ENCODE measurements around the gene SNRPA.

SNRPA gene

DNA sequence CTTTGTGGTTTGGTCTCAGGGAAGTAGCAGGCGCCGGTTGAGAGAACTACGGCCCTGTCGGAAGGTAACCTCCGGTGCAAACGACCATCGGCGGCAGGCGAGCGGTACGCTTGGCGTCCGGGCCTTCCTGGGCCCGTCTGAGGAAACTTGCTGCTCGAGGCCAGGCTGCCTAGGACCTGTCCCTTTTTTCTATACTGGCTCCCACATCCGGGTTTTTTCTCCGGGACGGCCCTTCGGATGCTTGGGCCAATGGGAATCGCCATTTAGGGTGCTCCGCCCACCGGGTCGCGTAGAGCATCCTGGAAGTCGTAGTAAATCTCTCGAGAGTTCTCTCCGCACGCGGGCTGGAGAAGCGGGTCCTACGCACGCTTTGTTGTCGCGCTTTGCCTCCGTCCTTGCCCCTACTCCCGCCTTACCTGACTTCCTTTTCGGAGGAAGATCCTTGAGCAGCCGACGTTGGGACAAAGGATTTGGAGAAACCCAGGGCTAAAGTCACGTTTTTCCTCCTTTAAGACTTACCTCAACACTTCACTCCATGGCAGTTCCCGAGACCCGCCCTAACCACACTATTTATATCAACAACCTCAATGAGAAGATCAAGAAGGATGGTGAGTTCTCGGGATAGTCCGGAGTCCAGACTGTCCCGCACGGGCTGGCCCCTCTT lies at the start of gene SNRPA:
Gene SNRPA (plus strand): TSS at position 330 of the 664 bp plus-strand sequence. CDS start 206 bp downstream, at position 536.
- no peaks in the 10 kb centered on the region for H3K27me3 ChIP-seq (ENCODE audit: low read length)
- no peaks in the 10 kb centered on the region for H3K9me3 ChIP-seq (ENCODE audit: insufficient read depth, low read length)
- H3K4me2 ChIP-seq (ENCODE audit: low read depth, low read length, poor library complexity, severe bottlenecking) = peak within 1 kb of the TSS; percentile 94
- H3F3A ChIP-seq (ENCODE audit: insufficient read depth) = no peaks in the 10 kb centered on the region
- no peaks in the 10 kb centered on the region for H3K9me2 ChIP-seq (replicated peaks; ENCODE audit: insufficient read depth, low read length)
- peaks cover 6% of the 10 kb centered on the region for H3K36me3 ChIP-seq (ENCODE audit: low read length)
- TF ChIP-seq EZH2phosphoT487 (conservative IDR thresholded peaks at IDR 0.05; ENCODE audit: low read length) = no peak
- TF ChIP-seq, protein P1, sequence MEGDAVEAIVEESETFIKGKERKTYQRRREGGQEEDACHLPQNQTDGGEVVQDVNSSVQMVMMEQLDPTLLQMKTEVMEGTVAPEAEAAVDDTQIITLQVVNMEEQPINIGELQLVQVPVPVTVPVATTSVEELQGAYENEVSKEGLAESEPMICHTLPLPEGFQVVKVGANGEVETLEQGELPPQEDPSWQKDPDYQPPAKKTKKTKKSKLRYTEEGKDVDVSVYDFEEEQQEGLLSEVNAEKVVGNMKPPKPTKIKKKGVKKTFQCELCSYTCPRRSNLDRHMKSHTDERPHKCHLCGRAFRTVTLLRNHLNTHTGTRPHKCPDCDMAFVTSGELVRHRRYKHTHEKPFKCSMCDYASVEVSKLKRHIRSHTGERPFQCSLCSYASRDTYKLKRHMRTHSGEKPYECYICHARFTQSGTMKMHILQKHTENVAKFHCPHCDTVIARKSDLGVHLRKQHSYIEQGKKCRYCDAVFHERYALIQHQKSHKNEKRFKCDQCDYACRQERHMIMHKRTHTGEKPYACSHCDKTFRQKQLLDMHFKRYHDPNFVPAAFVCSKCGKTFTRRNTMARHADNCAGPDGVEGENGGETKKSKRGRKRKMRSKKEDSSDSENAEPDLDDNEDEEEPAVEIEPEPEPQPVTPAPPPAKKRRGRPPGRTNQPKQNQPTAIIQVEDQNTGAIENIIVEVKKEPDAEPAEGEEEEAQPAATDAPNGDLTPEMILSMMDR (IDR thresholded peaks at IDR 0.05; ENCODE audit: insufficient read depth, low read length, poor library complexity, severe bottlenecking) = no peak
- H2AFZ ChIP-seq (ENCODE audit: low read depth, low read length, severe bottlenecking) = peak within 1 kb of the TSS; percentile 23
- peaks cover 49% of the 10 kb centered on the region for H3K79me2 ChIP-seq (ENCODE audit: insufficient read depth, low read length)
- H4K20me1 ChIP-seq (ENCODE audit: low read depth, low read length) = peaks cover 9% of the 10 kb centered on the region; the same call in 1 of the 2 replicates
- H3K9ac ChIP-seq (ENCODE audit: low read length) = peak within 1 kb of the TSS; percentile 84
- peak within 1 kb of the TSS; percentile 91 for H3K27ac ChIP-seq (ENCODE audit: low read depth, low read length)
- H3K4me3 ChIP-seq (ENCODE audit: insufficient read depth, low read length, poor library complexity, severe bottlenecking) = peak within 1 kb of the TSS; percentile 70

DNA sequence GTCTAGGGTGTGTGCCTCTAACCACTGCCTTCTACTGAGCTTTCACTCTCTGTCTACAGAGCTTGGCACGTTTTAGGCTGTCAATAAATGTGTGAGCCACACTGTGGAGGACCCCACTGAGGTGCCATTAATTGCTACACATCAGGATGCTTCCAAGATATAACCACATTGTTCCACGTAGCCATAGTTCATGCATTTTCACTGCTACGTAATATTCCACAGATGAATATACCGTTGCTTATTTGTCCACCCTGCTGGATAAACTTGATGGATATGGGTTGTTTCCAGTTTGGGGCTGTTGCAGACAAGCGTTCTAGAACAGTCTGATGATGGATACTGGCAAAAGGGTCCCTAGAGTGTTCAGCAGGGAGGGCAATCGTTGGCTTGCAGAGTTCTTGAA lies 49.2 kb upstream of the SNRPA start:
- H3K9ac ChIP-seq (ENCODE audit: low read length) = no peak overlapping the region
- no peaks in the 10 kb centered on the region for H4K20me1 ChIP-seq (ENCODE audit: low read depth, low read length)
- no peak overlapping the region for H3K4me2 ChIP-seq (ENCODE audit: low read depth, low read length, poor library complexity, severe bottlenecking)
- no peak overlapping the region for H3K4me3 ChIP-seq (ENCODE audit: insufficient read depth, low read length, poor library complexity, severe bottlenecking)
- H3F3A ChIP-seq (ENCODE audit: insufficient read depth) = no peaks in the 10 kb centered on the region
- no peaks in the 10 kb centered on the region for H3K9me2 ChIP-seq (replicated peaks; ENCODE audit: insufficient read depth, low read length)
- H3K27me3 ChIP-seq (ENCODE audit: low read length) = no peaks in the 10 kb centered on the region
- H3K9me3 ChIP-seq (ENCODE audit: insufficient read depth, low read length) = no peaks in the 10 kb centered on the region
- no peak overlapping the region for H3K27ac ChIP-seq (ENCODE audit: low read depth, low read length)
- H3K79me2 ChIP-seq (ENCODE audit: insufficient read depth, low read length) = no peaks in the 10 kb centered on the region
- no peak overlapping the region for H2AFZ ChIP-seq (ENCODE audit: low read depth, low read length, severe bottlenecking)
- no peak for TF ChIP-seq EZH2phosphoT487 (conservative IDR thresholded peaks at IDR 0.05; ENCODE audit: low read length)
- TF ChIP-seq, protein P1 (IDR thresholded peaks at IDR 0.05; ENCODE audit: insufficient read depth, low read length, poor library complexity, severe bottlenecking) = no peak
- H3K36me3 ChIP-seq (ENCODE audit: low read length) = no peaks in the 10 kb centered on the region

DNA sequence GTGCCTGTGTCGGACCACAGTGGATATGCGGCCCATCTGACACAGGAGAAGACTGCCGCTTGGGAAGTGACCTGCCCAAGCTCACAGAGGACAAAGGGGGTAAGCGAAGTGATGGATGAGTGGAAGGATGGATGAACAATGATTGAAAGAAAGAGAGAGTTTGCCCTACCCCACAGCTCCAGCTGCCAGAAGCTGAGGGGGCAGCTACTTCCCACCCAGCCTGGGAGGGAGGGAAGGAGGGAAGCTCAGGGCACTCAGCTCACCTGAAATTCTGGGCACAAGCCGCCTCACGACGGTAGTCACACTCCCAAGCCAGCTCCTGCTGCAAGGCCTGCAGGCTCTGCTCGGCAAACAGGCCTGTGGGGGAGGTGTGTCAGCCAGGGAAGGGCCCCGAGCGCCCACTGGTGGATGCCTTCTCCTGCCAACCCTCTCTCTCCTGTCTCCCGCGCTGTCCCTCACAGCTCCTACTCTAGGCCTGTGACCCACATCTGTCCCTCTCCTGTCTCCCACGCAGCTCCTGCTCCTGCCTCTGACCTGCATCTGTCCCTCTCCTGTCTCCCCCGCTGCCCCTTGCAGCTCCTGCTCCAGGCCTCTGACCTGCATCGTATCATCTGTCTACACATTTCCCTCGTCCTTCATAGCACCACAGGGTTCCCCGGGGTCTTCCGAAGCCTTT lies 48.5 kb upstream of the SNRPA start:
- H3K4me2 ChIP-seq (ENCODE audit: low read depth, low read length, poor library complexity, severe bottlenecking) = no peak overlapping the region
- no peaks in the 10 kb centered on the region for H3K36me3 ChIP-seq (ENCODE audit: low read length)
- TF ChIP-seq EZH2phosphoT487 (conservative IDR thresholded peaks at IDR 0.05; ENCODE audit: low read length) = no peak
- TF ChIP-seq, protein P1 (IDR thresholded peaks at IDR 0.05; ENCODE audit: insufficient read depth, low read length, poor library complexity, severe bottlenecking) = no peak
- no peaks in the 10 kb centered on the region for H3F3A ChIP-seq (ENCODE audit: insufficient read depth)
- no peaks in the 10 kb centered on the region for H3K27me3 ChIP-seq (ENCODE audit: low read length)
- no peak overlapping the region for H2AFZ ChIP-seq (ENCODE audit: low read depth, low read length, severe bottlenecking)
- H3K4me3 ChIP-seq (ENCODE audit: insufficient read depth, low read length, poor library complexity, severe bottlenecking) = no peak overlapping the region
- H4K20me1 ChIP-seq (ENCODE audit: low read depth, low read length) = no peaks in the 10 kb centered on the region
- no peaks in the 10 kb centered on the region for H3K79me2 ChIP-seq (ENCODE audit: insufficient read depth, low read length)
- no peak overlapping the region for H3K9ac ChIP-seq (ENCODE audit: low read length)
- H3K9me3 ChIP-seq (ENCODE audit: insufficient read depth, low read length) = no peaks in the 10 kb centered on the region
- H3K9me2 ChIP-seq (replicated peaks; ENCODE audit: insufficient read depth, low read length) = no peaks in the 10 kb centered on the region
- no peak overlapping the region for H3K27ac ChIP-seq (ENCODE audit: low read depth, low read length)
